Thyroid gland (tissue), 4 donors: ENCODE data around the gene KRTAP10-10. TPM values are rescaled to one million over a fixed set of nuclear protein-coding genes. Genes with fewer than 3 reads are reported as not detected.
A peak's percentile ranks its signal among the peaks of the same experiment; 100 is the strongest.

ENCODE experiments used
- DNase-seq, 2 donors: peaks; one replicate each; pipeline ENCODE4 v3.0.0-alpha.2; 2019
- H3K27ac ChIP-seq, 3 donors: fragments of 200-600 bp; sonication (generic); 1 replicate in 2 of 3; 2 replicates in 1 of 3; pipeline ENCODE4 v1.5.1; 2016 to 2019; ENCODE audit warnings: mild to moderate bottlenecking in 1 of 3, moderate library complexity in 1 of 3
- H3K27me3 ChIP-seq: fragments of 200-600 bp; sonication (generic); one replicate; pipeline ENCODE4 v1.5.1; 2019
- H3K36me3 ChIP-seq, 2 donors: fragments of 200-600 bp; sonication (generic); one replicate each; pipeline ENCODE4 v1.5.1; 2016 to 2019
- H3K4me1 ChIP-seq, 2 donors: fragments of 200-600 bp; sonication (generic); one replicate each; pipeline ENCODE4 v1.5.1; 2017 to 2019
- H3K4me3 ChIP-seq, 3 donors: fragments of 200-600 bp; sonication (generic); replicated peaks in 1 of 3; 1 replicate in 2 of 3; 2 replicates in 1 of 3; pipeline ENCODE4 v1.5.1; 2016; ENCODE audit warnings: mild to moderate bottlenecking in 1 of 3
- H3K9me3 ChIP-seq: fragments of 200-600 bp; sonication (generic); one replicate; pipeline ENCODE4 v1.5.1; 2017
- POLR2A ChIP-seq, 2 donors: fragments of 450-650 bp; IDR thresholded peaks; one replicate each; pipeline ENCODE4 v1.6.1; 2017; ENCODE audit warnings: antibody characterized with exemption in 2 of 2, mild to moderate bottlenecking in 2 of 2, moderate library complexity in 1 of 2
- WGBS, 2 donors: methylation state at CpG; one replicate each; pipeline ENCODE4 v1.1.5; 2017; 5-methylcytosine and 5-hydroxymethylcytosine counted together
- intact Hi-C: fragments of 100-400 bp; cut with DNase I; formaldehyde crosslinking; loops from one replicate; pipeline ENCODE4 v1.15.1; 2023
- total RNA-seq, 4 donors: library from RNA; depleted of rRNA; stranded (reverse); fragments of >200 nt; gene quantifications; one replicate each; pipeline ENCODE4 v1.2.3, GENCODE V29; 2016
- TF ChIP-seq, protein P1 (sequence below), 6 experiments: fragments of 200-600 bp in 3 of 6; fragments of 450-650 bp in 3 of 6; sonication (generic) in 3 of 6; IDR thresholded peaks; one replicate each; pipeline ENCODE4 v1.5.1; 2016 to 2019; ENCODE audit warnings: antibody characterized with exemption in 6 of 6, mild to moderate bottlenecking in 2 of 6, inconsistent platforms in 1 of 6, moderate library complexity in 1 of 6

Gene KRTAP10-10
- total RNA-seq, 4 donors from 2014 or later: not detected

DNA sequence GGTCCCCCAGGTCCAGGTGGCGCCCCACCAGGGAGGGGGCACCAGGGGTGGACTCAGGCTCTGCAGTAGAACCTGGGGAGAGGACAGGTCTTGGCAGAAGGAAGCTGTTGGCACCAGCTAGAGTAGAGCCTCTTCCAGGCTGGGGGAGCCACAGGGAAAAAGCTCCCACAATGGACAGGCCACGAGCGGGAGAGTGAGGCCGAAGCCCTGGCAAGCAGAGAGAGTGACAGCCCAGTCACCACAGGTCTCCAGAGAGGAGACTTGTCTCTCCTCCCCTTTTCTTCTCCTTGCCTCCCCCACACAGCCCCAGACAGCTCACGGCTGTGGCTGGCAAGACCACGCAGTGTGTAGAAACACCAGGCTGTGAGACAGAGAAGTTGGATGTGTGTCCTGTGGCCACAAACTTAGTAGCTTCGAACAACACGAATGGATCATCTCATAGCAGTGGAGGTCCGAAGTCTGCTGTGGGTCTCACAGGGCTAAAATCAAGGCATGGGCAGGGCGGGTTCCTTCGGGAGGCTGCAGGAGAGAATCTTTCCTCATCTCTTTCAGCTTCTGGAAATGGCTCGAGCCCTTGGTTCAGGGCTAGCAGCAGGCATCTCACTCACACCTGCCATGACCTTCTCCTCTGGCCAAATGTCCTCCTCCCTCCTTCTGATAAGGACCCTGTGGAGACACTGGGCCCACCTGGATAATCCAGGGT is 14.0 kb downstream of the KRTAP10-10 start:
- no peaks in the 10 kb centered on the region for H3K36me3 ChIP-seq
- DNase-seq: no peak
- no peaks in the 10 kb centered on the region for H3K27me3 ChIP-seq
- intact Hi-C loops: no loop called here
- no peaks in the 10 kb centered on the region for H3K9me3 ChIP-seq
- H3K4me3 ChIP-seq: no peak overlapping the region
- H3K4me1 ChIP-seq: no peaks in the 10 kb centered on the region
- TF ChIP-seq, protein P1, sequence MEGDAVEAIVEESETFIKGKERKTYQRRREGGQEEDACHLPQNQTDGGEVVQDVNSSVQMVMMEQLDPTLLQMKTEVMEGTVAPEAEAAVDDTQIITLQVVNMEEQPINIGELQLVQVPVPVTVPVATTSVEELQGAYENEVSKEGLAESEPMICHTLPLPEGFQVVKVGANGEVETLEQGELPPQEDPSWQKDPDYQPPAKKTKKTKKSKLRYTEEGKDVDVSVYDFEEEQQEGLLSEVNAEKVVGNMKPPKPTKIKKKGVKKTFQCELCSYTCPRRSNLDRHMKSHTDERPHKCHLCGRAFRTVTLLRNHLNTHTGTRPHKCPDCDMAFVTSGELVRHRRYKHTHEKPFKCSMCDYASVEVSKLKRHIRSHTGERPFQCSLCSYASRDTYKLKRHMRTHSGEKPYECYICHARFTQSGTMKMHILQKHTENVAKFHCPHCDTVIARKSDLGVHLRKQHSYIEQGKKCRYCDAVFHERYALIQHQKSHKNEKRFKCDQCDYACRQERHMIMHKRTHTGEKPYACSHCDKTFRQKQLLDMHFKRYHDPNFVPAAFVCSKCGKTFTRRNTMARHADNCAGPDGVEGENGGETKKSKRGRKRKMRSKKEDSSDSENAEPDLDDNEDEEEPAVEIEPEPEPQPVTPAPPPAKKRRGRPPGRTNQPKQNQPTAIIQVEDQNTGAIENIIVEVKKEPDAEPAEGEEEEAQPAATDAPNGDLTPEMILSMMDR (IDR thresholded peaks at IDR 0.05): no peak
- TF ChIP-seq POLR2A (IDR thresholded peaks at IDR 0.05): no peak
- H3K27ac ChIP-seq: no peak overlapping the region
- 96 to 98% methylated on average over 7 to 12 of the region's 12 CpGs for WGBS, 2 donors

DNA sequence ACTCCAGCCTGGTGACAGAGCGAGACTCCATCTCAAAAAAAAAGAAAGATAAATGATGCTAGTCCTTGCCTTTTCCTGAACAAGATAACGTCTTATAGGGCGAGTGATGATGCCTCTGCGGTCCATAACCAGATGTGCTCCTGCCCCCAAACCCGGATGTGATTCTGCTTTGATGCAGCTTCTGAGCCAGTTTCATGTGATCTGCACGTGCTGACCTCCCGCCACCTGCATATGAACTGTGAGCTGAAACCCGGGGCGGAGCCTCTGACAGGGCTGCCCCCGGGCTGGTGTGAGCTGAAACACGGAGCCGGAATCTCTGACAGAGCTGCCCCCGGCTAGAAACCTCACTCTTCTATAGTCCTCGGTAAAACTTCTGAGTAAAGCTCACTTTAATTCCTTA is 16.0 kb downstream of the KRTAP10-10 start:
- intact Hi-C loops: no loop called here
- H3K27ac ChIP-seq: no peak overlapping the region
- no peak for DNase-seq
- TF ChIP-seq POLR2A (IDR thresholded peaks at IDR 0.05): no peak
- TF ChIP-seq, protein P1 (IDR thresholded peaks at IDR 0.05): no peak
- WGBS, 2 donors: 78 to 80% methylated on average over 14 of the region's 14 CpGs
- H3K36me3 ChIP-seq: no peaks in the 10 kb centered on the region
- H3K4me3 ChIP-seq: no peak overlapping the region
- H3K27me3 ChIP-seq: no peaks in the 10 kb centered on the region
- no peaks in the 10 kb centered on the region for H3K4me1 ChIP-seq
- no peaks in the 10 kb centered on the region for H3K9me3 ChIP-seq

DNA sequence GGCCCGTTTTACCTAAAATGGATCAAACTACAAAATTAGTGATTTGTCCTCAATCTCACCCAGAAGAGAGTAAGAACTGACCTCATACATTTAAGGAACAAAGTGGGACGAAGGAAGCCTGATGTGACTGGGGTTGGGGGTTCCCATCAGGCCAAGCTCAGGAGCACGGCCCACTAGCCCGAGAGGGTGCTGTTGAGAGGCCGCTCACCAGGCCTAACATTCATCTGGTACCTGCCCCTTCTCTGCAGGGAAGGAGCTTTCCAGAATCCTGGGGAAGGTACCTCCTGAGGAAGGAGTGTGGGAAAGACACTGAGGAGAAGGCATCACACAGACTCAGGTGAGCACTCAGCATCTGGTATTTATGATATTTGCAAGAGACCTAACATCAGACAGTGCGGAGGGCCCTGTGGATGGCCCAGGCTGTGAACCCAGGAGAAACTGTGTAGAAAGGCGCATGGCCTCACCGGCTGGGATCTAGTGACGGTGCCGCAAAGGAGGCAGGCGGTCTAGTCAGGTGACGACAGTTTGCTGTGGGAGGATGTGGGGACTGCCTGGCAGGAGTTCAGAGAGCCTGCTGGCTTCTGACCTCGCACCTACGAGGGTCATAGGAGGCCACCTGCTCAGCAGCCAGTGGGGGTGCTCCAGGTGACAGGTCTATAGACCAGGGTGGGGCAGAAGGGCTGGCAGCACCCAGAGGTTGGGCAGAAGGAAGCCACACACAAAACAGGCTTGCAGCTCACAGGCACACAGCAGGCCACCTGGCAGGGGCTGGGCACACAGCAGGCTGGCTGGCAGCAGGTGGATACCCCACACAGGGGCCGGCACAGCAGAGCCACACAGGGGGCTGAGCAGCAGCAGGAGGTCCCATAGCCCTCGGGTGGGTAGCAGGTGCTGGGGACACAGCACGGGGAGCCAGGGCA is 16.8 kb downstream of the KRTAP10-10 start:
- Histone ChIP-seq H3K27me3 (no peaks in the 10 kb centered on the region), H3K4me3 (no peak overlapping the region), H3K27ac (no peak overlapping the region), H3K4me1 (no peaks in the 10 kb centered on the region), H3K9me3 (no peaks in the 10 kb centered on the region), H3K36me3 (no peaks in the 10 kb centered on the region)
- intact Hi-C loops: no loop called here
- DNase-seq: peak; percentile 7 to 8
- TF ChIP-seq POLR2A (IDR thresholded peaks at IDR 0.05): no peak
- TF ChIP-seq, protein P1 (IDR thresholded peaks at IDR 0.05): no peak
- 89 to 91% methylated on average over 13 to 15 of the region's 17 CpGs for WGBS, 2 donors

DNA sequence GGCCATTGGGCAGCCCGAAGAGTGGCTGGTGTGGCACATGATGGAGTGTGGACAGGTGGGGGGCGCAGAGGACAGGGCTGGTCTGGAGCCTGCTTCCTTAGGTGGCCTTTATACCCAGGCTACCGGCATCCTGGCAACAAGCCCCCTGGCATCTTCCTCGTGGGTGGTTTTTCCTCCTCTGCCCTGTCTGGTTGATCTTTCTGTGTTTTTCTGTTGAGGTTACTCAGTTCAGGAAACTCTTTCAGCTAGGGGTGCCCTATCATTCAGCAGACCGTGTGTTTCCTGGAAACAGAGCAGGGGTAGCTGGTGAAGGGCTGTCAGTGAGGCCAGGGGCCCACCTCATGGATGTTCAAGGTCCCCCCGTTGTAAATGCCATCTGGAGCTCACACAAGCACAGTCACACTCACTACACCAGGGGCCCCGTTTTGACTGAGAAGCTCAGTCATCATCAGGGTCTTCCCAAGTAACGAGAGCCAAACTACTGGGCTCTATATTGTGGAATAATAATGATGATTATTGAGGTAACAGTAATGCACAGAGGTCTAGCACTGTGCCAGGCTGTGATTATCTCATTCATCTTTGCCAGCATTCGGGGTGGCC is 17.5 kb downstream of the KRTAP10-10 start, which contains the start of gene KRTAP12-4:
Gene KRTAP12-4 (minus strand): TSS at position 84 of the 600 bp plus-strand sequence. CDS start 45 bp downstream, at position 39.
- intact Hi-C loops: no loop called here
- H3K4me3 ChIP-seq: no peak within 1 kb of the TSS
- WGBS, 2 donors: 63 to 82% methylated on average over 7 to 9 of the region's 9 CpGs
- H3K36me3 ChIP-seq: no peaks in the 10 kb centered on the region
- TF ChIP-seq POLR2A (IDR thresholded peaks at IDR 0.05): no peak
- TF ChIP-seq, protein P1 (IDR thresholded peaks at IDR 0.05): no peak
- H3K27ac ChIP-seq: no peak within 1 kb of the TSS
- no peaks in the 10 kb centered on the region for H3K9me3 ChIP-seq
- no peak for DNase-seq
- no peaks in the 10 kb centered on the region for H3K27me3 ChIP-seq
- H3K4me1 ChIP-seq: no peaks in the 10 kb centered on the region
